CD4-positive, alpha-beta T cell treated with Interleukin-4 for 4 hours (primary cell): ENCODE measurements around the gene HIF1A.
"Not testable (repeated sequence)": the region's sequence is repeated elsewhere in the genome, so short reads cannot be mapped to it uniquely, and the experiment has no call there.

Experiments
- DNase-seq: peaks from one replicate; pipeline ENCODE4 v3.0.0-alpha.2; 2020

HIF1A gene

GRCh38 chr14:61710853-61711817, 15.8 kb downstream of the HIF1A start:
- no peak for DNase-seq

DNA sequence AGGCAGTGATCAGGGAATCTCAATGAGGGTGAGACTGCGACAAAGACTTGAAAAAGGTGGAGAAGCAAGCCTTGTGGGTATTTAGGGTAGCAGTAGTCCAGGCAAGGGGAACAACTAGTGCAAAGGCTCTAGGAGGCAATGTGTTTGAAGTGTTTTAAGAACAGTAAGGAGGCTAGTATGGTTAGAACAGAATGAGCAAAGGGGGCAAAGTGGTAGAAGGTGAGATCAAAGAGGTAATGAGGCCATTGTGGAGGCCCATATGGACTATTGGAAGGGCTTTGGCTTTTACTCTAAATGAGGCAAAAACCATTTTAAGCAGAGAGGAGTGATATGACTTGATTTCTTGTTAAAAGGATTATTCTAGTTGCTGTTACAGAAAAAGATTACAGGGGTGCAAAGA, 16.8 kb downstream of the HIF1A start:
- no peak for DNase-seq

- no peak for DNase-seq
Observed at GRCh38 chr14:61713724-61714437, 18.6 kb downstream of the HIF1A start.

GRCh38 chr14:61716956-61717355, 21.6 kb downstream of the HIF1A start:
- no peak for DNase-seq

GRCh38 chr14:61718039-61718438, 22.7 kb downstream of the HIF1A start:
- no peak for DNase-seq

- DNase-seq, result peak; percentile 31
Observed at GRCh38 chr14:61719344-61720293, 24.3 kb downstream of the HIF1A start.

GRCh38 chr14:61720294-61720661, 25.0 kb downstream of the HIF1A start:
- peak; percentile 14 for DNase-seq

DNA sequence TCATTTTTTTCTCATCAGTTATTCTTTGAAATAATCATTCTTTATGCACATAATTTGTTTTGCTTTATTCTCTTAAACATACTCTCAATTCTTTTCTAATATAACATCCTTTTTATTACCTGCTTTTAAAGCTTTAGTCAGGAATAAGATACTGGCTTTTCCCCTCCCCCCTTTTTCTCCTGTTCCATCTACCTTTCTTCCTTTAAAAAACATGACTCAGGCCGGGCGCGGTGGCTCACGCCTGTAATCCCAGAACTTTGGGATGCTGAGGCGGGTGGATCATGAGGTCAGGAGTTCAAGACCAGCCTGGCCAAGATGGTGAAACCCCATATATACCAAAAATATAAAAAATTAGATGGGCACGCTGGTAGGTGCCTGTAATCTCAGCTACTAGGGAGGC, 25.4 kb downstream of the HIF1A start:
- no peak for DNase-seq

DNA sequence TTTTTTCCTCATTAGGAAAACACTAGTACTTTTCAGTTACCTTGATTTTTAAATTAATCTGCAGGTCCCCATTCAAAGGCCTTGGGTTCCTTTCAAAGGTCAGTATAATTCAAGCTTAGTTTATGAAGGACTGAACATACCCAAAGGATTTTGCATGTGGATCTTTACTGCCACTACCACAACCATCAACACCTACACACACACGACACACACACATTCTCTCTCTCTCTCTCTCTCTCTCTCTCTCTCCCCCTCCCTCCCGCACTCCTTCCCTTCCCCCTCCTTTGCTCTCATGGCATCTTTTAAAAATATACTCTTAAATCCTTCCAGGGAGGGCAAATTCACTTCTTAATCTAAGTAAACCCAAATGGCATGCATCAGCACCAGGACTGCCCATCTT, 28.8 kb downstream of the HIF1A start:
- no peak for DNase-seq

DNA sequence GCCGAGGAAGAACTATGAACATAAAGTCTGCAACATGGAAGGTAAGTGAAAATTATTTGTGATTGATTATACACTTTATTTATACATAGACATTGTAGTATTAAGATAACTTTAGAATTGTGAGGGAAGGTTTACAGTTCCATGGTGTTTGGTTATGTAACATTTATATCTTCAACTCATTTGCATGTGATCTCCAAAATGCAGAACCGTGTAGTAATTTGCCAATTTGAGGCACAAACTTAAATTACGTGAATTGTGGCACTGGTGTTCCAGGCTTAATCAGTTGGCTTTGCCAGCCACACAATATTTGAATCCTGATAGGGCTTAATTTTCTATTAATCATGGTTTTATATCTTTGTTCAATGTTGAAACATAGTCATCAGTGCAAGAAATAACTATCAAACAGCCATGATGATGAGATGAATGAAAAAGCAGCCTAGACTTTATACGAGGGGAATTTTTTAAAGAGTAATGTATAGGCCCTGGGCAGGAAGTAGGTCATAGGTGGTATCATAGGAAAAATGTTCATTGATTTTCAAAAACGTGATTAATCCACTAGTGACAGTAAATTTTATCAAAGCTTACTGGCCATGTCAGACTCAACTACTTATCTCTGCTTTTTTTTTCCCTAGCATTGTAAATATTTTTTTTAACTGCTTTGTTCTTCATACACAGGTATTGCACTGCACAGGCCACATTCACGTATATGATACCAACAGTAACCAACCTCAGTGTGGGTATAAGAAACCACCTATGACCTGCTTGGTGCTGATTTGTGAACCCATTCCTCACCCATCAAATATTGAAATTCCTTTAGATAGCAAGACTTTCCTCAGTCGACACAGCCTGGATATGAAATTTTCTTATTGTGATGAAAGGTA, 31.7 kb downstream of the HIF1A start:
- DNase-seq, result no peak

DNA sequence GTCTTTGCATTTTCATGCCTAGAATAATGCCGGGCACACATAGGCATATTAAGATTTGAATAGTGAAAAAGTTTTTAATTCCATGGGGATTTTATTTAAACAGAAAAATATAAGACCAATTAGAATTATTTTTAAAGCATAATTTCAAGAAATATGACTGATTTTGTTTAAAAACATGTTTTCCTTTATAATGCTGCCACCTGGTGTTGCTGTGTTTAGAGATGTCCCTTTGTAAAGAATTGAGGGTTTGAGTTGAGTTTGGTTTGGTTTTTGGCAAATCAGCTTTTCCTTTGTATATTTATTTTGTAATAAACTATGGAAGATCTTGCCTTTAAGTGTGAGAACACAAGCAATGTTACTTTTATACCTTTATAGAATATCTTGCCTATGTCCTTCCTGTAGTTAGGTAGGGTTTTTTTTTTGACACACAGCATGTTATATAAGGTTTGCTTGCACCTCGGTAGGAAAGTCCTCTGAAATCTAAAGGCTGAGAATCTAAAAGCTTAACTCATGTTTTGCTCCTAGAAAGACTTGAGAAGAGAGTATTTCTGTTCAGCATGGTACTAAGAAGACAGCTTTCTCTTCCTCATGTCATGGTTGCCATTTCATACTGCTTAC, 35.6 kb downstream of the HIF1A start:
- DNase-seq, result peak; percentile 37

GRCh38 chr14:61733972-61734371, 38.7 kb downstream of the HIF1A start:
- DNase-seq, result no peak

GRCh38 chr14:61736751-61737150, 41.4 kb downstream of the HIF1A start:
- no peak for DNase-seq

DNA sequence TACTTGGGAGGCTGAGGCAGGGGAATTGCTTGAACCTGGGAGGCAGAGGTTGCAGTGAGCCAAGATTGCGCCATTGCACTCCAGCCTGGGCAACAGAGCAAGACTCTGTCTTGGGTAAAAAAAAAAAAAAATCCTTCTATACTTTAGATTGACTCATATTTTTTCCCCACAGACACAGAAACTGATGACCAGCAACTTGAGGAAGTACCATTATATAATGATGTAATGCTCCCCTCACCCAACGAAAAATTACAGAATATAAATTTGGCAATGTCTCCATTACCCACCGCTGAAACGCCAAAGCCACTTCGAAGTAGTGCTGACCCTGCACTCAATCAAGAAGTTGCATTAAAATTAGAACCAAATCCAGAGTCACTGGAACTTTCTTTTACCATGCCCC, 42.6 kb downstream of the HIF1A start:
- no peak for DNase-seq

- DNase-seq, result no peak
Observed at GRCh38 chr14:61739133-61739532, 43.8 kb downstream of the HIF1A start.

- DNase-seq, result no peak
Observed at GRCh38 chr14:61742371-61742770, 47.1 kb downstream of the HIF1A start.

- no peak for DNase-seq
Observed at GRCh38 chr14:61744238-61744637, 48.9 kb downstream of the HIF1A start.

- DNase-seq, result not testable (repeated sequence)
Observed at GRCh38 chr14:61746346-61746745, 51.0 kb downstream of the HIF1A start.

DNA sequence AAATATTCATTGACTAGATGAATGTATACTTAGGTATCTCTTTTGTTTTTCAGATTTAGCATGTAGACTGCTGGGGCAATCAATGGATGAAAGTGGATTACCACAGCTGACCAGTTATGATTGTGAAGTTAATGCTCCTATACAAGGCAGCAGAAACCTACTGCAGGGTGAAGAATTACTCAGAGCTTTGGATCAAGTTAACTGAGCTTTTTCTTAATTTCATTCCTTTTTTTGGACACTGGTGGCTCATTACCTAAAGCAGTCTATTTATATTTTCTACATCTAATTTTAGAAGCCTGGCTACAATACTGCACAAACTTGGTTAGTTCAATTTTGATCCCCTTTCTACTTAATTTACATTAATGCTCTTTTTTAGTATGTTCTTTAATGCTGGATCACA, 51.6 kb downstream of the HIF1A start:
- no peak for DNase-seq

- DNase-seq, result no peak
Observed at GRCh38 chr14:61747342-61747741, 52.0 kb downstream of the HIF1A start.

DNA sequence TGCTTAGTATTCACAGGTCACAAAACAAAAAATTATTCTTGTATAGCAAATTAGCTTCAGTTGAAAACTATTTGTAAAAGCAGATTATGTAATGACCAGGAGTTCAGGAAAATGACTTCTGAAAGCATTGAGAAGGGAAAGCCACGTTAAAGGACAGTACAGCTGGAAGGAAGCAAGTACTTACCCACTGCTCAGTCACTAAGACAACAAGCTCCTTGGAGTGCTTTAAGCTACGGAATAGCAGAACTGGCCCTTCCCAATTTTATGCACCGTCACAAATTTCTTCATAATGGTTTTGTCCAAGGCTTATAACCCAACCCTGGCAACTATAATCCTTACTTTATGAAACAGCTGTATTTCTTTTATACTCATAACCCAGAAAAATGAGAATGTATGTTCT, 54.0 kb downstream of the HIF1A start:
- no peak for DNase-seq

DNA sequence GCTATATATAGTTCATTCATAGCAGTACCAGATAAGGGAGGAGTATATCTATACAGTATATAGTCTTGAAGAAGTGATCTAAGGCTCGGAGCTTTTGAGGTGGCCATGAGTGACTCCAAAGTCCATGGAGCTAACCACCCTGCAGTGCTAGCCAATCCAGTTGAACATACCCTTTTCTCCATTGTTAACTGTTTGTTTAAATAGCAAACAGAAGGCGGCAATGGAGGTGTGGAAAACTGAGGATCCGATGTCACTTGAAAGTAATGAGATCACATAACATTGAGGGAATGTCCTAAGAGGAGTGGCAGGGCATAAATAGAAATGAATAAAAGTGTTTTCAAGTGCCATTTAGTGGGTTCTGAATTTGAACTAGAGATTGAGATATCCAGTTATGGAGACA, 54.6 kb downstream of the HIF1A start:
- no peak for DNase-seq
